HCT116 (cell line): Measurements from ENCODE around the gene PRPF19. TPM values are rescaled to one million over a fixed set of nuclear protein-coding genes. Genes with fewer than 3 reads are reported as not detected.

ENCODE experiments used
- ATAC-seq: fragments of 200-7000 bp; cut with Tn5 transposase; 2 replicates; pipeline ENCODE4 v1.9.1; 2020; ENCODE audit warnings: mild to moderate bottlenecking, moderate library complexity
- BruUV-seq: library from RNA; stranded (reverse); fragments of 400-500 nt; replicated peaks from 2 replicates; lab custom pipeline; 2021; lab: Mats Ljungman, UMichigan
- CTCF ChIA-PET: fragments of 300-600 bp; sonication (Branson Sonifier 250); formaldehyde crosslinking; loops from one replicate; lab custom pipeline; 2021; ENCODE audit warnings: antibody characterized with exemption; lab: Charles Lee
- POLR2A ChIA-PET: fragments of 300-600, 350-600 bp; sonication (Branson Sonifier 250); formaldehyde crosslinking; loops from one replicate; lab custom pipeline; 2021; ENCODE audit warnings: antibody characterized with exemption; lab: Charles Lee
- RAD21 ChIA-PET, 2 experiments: fragments of 300-600 bp; sonication (Branson Sonifier 250); formaldehyde crosslinking; loops; one replicate each; lab custom pipeline; 2023; ENCODE audit warnings: low total read pairs in 2 of 2; ENCODE audit not compliant: uncharacterized antibody in 2 of 2, unreplicated experiment in 2 of 2, low non-redundant PET in 1 of 2; lab: Charles Lee
- DNase-seq: peaks from one replicate; pipeline ENCODE4 v3.0.0-alpha.2; 2010; ENCODE audit warnings: low read depth, low spot score
- H2AFZ ChIP-seq: fragments of 200-600 bp; shearing (Covaris generic), sonication (generic); 2 replicates; pipeline ENCODE4 v1.6.1; 2017; ENCODE audit warnings: low read depth, mixed run types, mixed read lengths, antibody characterized with exemption, low read length; ENCODE audit not compliant: poor library complexity, severe bottlenecking
- H3K27ac ChIP-seq: 2 replicates; pipeline ENCODE4 v1.5.1; 2012; ENCODE audit warnings: low read depth, low read length
- H3K27me3 ChIP-seq: fragments of 200-600 bp; sonication (generic); 2 replicates; pipeline ENCODE4 v1.6.1; 2016; ENCODE audit warnings: mixed run types, low read length, mixed read lengths; ENCODE audit not compliant: insufficient read depth
- H3K36me3 ChIP-seq, 2 experiments: fragments of 200-500 bp in 1 of 2; fragments of 200-600 bp in 1 of 2; sonication (Bioruptor generic) in 1 of 2; sonication (generic) in 1 of 2; 2 replicates each; pipeline versions ENCODE4 v1.5.1 to v1.6.1; 2014 to 2016; ENCODE audit warnings: low read length in 2 of 2, inconsistent platforms in 1 of 2, mixed read lengths in 1 of 2, mixed run types in 1 of 2; ENCODE audit not compliant: insufficient read depth in 2 of 2, control insufficient read depth in 1 of 2
- H3K4me1 ChIP-seq, 2 experiments: fragments of 200-600 bp in 1 of 2; sonication (generic) in 1 of 2; 2 replicates each; pipeline versions ENCODE4 v1.5.1 to v1.6.1; 2012 to 2017; ENCODE audit warnings: low read length in 2 of 2, inconsistent platforms in 1 of 2, mild to moderate bottlenecking in 1 of 2, mixed read lengths in 1 of 2, mixed run types in 1 of 2, moderate library complexity in 1 of 2; ENCODE audit not compliant: insufficient read depth in 2 of 2, control insufficient read depth in 1 of 2
- H3K4me2 ChIP-seq: fragments of 200-600 bp; sonication (generic); 2 replicates; pipeline ENCODE4 v1.6.1; 2017; ENCODE audit warnings: mixed run types, low read length, mixed read lengths
- H3K4me3 ChIP-seq, 2 experiments: fragments of 200-600 bp in 1 of 2; sonication (generic) in 1 of 2; replicated peaks in 1 of 2; 2 replicates each; pipeline ENCODE4 v1.5.1; 2011 to 2016; ENCODE audit warnings: low read length in 2 of 2, control low read depth in 1 of 2, low read depth in 1 of 2, mild to moderate bottlenecking in 1 of 2, mixed read lengths in 1 of 2, mixed run types in 1 of 2
- H3K79me2 ChIP-seq: fragments of 200-600 bp; sonication (generic); 2 replicates; pipeline ENCODE4 v1.6.1; 2017; ENCODE audit warnings: mild to moderate bottlenecking, mixed run types, low read length, moderate library complexity, mixed read lengths; ENCODE audit not compliant: insufficient read depth
- H3K9ac ChIP-seq: fragments of 200-600 bp; sonication (generic); 2 replicates; pipeline ENCODE4 v1.6.1; 2016; ENCODE audit warnings: low read length, mixed read lengths
- H3K9me2 ChIP-seq: fragments of 200-600 bp; sonication (generic), shearing (Covaris generic); 2 replicates; pipeline ENCODE4 v1.6.1; 2017; ENCODE audit warnings: mixed run types, mild to moderate bottlenecking, moderate library complexity; ENCODE audit not compliant: insufficient read depth
- H3K9me3 ChIP-seq, 2 experiments: fragments of 200-500 bp in 1 of 2; fragments of 200-600 bp in 1 of 2; sonication (Bioruptor generic) in 1 of 2; sonication (generic) in 1 of 2; 2 replicates each; pipeline ENCODE4 v1.6.1; 2014 to 2017; ENCODE audit warnings: low read length in 2 of 2, mixed read lengths in 2 of 2, inconsistent platforms in 1 of 2, low read depth in 1 of 2, mild to moderate bottlenecking in 1 of 2, mixed run types in 1 of 2, moderate library complexity in 1 of 2; ENCODE audit not compliant: control insufficient read depth in 1 of 2, insufficient read depth in 1 of 2
- H4K20me1 ChIP-seq: fragments of 200-600 bp; sonication (generic), shearing (Covaris generic); 2 replicates; pipeline ENCODE4 v1.6.1; 2017; ENCODE audit warnings: mixed run types, mild to moderate bottlenecking, moderate library complexity; ENCODE audit not compliant: insufficient read depth
- CEBPB ChIP-seq: IDR thresholded peaks from 2 replicates; pipeline ENCODE4 v1.6.1; 2012; ENCODE audit warnings: low read depth
- POLR2A ChIP-seq: IDR thresholded peaks from 2 replicates; pipeline ENCODE4 v1.7.0; 2011; ENCODE audit warnings: borderline replicate concordance; ENCODE audit not compliant: insufficient read depth, insufficient read length; ENCODE audit errors: extremely low read depth
- RAD21 ChIP-seq: IDR thresholded peaks from 2 replicates; pipeline ENCODE4 v1.6.1; 2012; ENCODE audit warnings: low read depth, mild to moderate bottlenecking
- REST ChIP-seq: IDR thresholded peaks from 2 replicates; pipeline ENCODE4 v1.6.1; 2012; ENCODE audit warnings: low read depth
- SIN3A ChIP-seq: IDR thresholded peaks from 2 replicates; pipeline ENCODE4 v1.6.1; 2012; ENCODE audit warnings: low read depth
- ZBTB33 ChIP-seq: IDR thresholded peaks from 2 replicates; pipeline ENCODE4 v1.6.1; 2011; ENCODE audit warnings: mild to moderate bottlenecking, low read length, moderate library complexity; ENCODE audit not compliant: insufficient replicate concordance; ENCODE audit errors: extremely low read depth
- intact Hi-C: fragments of 100-400 bp; cut with micrococcal nuclease; formaldehyde crosslinking; loops from 2 replicates; pipeline ENCODE4 v1.10.0; 2022
- total RNA-seq: library from RNA; stranded (reverse); gene quantifications from one replicate; pipeline ENCODE4 v1.2.1, GENCODE V29; 2021; ENCODE audit not compliant: unreplicated experiment

Gene PRPF19
- total RNA-seq, 1 experiment from 2014 or later = 156 TPM

- H3K9ac ChIP-seq = no peak overlapping the region
- H3K9me2 ChIP-seq = no peaks in the 10 kb centered on the region
- TF ChIP-seq SIN3A (no peak), ZBTB33 (no peak), REST (no peak), CEBPB (no peak), RAD21 (no peak), POLR2A (no peak)
- ATAC-seq (no peak), DNase-seq (no peak)
- no peak overlapping the region for H3K4me3 ChIP-seq
- H3K27ac ChIP-seq = no peak overlapping the region
- CTCF ChIA-PET = no interaction called here
- no peak overlapping the region for H2AFZ ChIP-seq
- H3K4me2 ChIP-seq = no peak overlapping the region
- no peaks in the 10 kb centered on the region for H4K20me1 ChIP-seq
- intact Hi-C loops = no loop called here
- no peaks in the 10 kb centered on the region for H3K4me1 ChIP-seq
- RAD21 ChIA-PET = no interaction called here
- H3K27me3 ChIP-seq = no peaks in the 10 kb centered on the region
- peaks cover 4 to 5% of the 10 kb centered on the region in 2 experiments; a peak in 2 of 4 replicates for H3K36me3 ChIP-seq
- BruUV-seq = no TSS peak
- POLR2A ChIA-PET = no interaction called here
- H3K79me2 ChIP-seq = no peaks in the 10 kb centered on the region
- H3K9me3 ChIP-seq = no peaks in the 10 kb centered on the region
Measured at GRCh38 chr11:60880643-60881282, 25.6 kb downstream of the PRPF19 start.
